ENCODE data around the gene FKBP5.

The FKBP5 gene

DNA sequence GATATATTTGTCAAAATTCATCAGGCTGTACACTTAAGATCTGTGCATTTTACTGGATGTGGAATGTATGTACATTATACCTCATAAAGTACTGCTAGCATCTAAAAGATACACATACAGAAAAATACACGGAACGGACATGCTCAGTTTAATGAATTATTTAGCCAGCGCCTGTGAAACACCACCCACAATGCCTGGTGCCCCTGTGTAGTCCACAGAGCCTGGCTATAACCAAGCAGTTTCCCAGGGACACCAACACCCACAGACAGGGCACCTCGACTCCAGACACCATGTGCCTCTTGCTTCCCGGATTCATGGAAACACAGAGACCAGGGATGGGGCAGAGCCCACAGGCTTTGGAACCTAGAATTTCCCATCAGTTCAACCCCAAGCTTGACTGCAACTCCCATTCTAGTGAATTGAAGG lies 30.7 kb upstream of the FKBP5 start:
- Mint-ChIP-seq H3K4me3 (no peak overlapping the region), H3K27me3 (no peaks in the 10 kb centered on the region), H3K27ac (ENCODE audit: low read depth) (no peak overlapping the region), H3K4me1 (peaks cover 61% of the 10 kb centered on the region), H3K36me3 (ENCODE audit: insufficient read depth) (no peaks in the 10 kb centered on the region), H3K9me3 (no peaks in the 10 kb centered on the region)
- DNase-seq (ENCODE audit: low spot score in 2 of 2), result no peak
- no peak for ATAC-seq (replicated peaks; ENCODE audit: extremely low read depth, poor library complexity, severe bottlenecking)

DNA sequence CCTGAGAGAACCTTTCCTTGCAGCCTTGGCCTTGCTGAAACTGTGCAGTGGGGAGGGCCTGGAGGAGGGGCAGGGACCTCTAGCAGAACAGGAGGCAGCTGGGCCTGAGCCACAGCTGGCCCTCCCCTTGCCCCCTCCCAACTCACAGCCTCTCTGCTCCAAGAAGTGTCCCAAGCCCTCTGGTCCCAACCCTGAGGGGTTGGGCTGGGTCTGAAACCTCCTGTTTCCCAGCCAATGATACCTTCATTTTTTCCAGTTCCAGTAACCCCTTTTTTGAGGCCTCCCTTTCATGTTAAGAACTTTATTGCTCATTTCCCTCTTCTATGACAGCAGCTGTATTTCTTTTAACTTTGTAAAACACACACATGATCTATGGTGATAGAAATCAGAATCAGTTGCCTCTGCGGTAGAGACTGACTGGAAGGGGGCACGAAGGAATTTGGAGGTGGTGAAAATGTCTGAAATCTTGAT lies 30.2 kb upstream of the FKBP5 start:
- ATAC-seq (replicated peaks; ENCODE audit: extremely low read depth, poor library complexity, severe bottlenecking) (no peak), DNase-seq (ENCODE audit: low spot score in 2 of 2) (no peak)
- Mint-ChIP-seq H3K27me3 (no peaks in the 10 kb centered on the region), H3K4me1 (peaks cover 57% of the 10 kb centered on the region), H3K9me3 (no peaks in the 10 kb centered on the region), H3K36me3 (ENCODE audit: insufficient read depth) (no peaks in the 10 kb centered on the region), H3K27ac (ENCODE audit: low read depth) (no peak overlapping the region), H3K4me3 (no peak overlapping the region)

DNA sequence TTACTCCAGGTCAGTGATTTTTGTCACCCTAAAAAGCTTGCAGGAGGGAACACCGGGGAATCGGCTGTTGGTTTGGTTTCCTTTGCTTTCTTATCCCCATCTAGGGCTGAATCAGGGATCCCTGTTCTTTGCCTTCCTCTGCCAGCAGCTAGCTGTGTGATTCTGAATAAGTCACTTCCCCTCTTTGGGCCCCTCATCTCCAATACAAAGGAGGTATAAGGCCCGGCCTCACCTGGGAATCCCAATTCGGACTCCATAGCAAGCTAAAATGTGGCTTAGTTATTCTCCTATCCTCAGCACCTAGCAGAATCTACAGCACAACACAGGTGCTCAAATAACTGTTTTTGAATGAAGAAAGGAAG lies 29.6 kb upstream of the FKBP5 start:
- ATAC-seq (replicated peaks; ENCODE audit: extremely low read depth, poor library complexity, severe bottlenecking) (no peak), DNase-seq (ENCODE audit: low spot score in 2 of 2) (no peak)
- H3K27ac Mint-ChIP-seq (ENCODE audit: low read depth), result no peak overlapping the region
- peaks cover 58% of the 10 kb centered on the region for H3K4me1 Mint-ChIP-seq
- H3K4me3 Mint-ChIP-seq, result no peak overlapping the region
- H3K36me3 Mint-ChIP-seq (ENCODE audit: insufficient read depth), result no peaks in the 10 kb centered on the region
- no peaks in the 10 kb centered on the region for H3K9me3 Mint-ChIP-seq
- no peaks in the 10 kb centered on the region for H3K27me3 Mint-ChIP-seq

DNA sequence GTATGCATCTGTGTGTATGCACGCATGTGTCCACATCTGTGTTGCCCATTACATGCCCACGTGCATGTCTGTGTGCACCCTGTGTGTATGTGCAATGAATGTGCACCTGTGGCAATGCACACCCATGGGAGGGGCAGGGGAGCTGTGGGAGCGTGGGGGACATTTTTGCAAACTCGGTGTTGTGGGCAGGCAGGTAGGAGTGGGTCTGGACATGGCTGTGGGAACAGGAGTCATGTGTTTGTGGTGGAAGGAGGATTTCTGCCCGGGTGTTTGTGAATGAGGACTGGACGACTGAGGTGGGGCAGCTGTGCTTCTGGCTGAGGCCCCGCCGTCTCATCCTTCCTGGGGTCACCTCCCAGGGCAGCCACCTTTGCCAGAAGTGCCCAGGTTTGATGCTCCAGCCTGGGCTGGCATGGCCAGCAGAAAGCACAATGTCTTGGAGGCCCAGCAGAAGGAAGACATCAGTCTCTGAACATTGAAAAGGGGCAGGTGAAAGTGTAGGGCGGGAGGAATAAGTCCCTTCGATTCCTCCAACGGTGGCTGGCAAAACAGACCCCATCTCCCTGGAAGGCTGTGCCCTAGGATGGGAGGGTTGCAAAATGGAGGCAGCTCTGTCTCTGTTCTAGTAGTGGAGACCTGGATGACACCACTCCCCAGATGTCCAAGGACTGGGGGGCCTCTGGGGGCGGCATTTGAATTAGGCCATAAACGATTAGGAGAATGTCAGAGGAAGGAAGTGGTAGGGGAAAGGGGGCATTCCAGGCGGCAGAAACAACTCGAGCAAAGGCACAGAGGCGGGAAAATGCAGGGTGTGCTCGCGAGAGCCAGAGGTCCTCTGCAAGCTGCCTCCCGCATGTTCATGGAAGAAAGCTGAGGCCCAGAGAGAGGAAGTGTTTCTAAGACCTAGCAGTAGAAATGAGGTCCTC lies 29.0 kb upstream of the FKBP5 start:
- H3K4me3 Mint-ChIP-seq, result no peak overlapping the region
- no peaks in the 10 kb centered on the region for H3K36me3 Mint-ChIP-seq (ENCODE audit: insufficient read depth)
- H3K9me3 Mint-ChIP-seq, result no peaks in the 10 kb centered on the region
- H3K27ac Mint-ChIP-seq (ENCODE audit: low read depth), result peak overlapping the region; percentile 24
- H3K27me3 Mint-ChIP-seq, result no peaks in the 10 kb centered on the region
- H3K4me1 Mint-ChIP-seq, result peaks cover 62% of the 10 kb centered on the region
- DNase-seq (ENCODE audit: low spot score in 2 of 2), result no peak
- no peak for ATAC-seq (replicated peaks; ENCODE audit: extremely low read depth, poor library complexity, severe bottlenecking)

DNA sequence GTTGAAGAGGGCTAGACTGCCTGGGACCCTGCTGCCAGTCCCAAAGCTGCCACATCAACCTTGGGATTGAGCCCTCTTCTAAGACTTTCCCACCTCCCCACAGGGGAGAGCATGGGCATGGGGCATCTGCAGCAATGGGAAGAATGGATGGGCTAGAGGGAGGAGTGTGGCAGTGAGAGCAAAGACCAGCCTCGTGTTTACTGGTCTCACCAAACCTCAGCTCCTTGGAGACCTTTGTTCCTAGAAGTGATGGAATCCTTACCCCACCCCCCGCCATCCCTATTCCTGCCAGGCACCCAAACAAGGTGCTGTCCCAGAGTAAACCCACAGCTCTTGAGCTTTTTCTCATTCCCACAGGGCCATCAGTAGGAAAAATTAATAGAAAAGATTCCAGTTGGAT lies 28.1 kb upstream of the FKBP5 start:
- DNase-seq (ENCODE audit: low spot score in 2 of 2) (no peak), ATAC-seq (replicated peaks; ENCODE audit: extremely low read depth, poor library complexity, severe bottlenecking) (no peak)
- Mint-ChIP-seq H3K4me1 (peaks cover 62% of the 10 kb centered on the region), H3K36me3 (ENCODE audit: insufficient read depth) (no peaks in the 10 kb centered on the region), H3K4me3 (no peak overlapping the region), H3K9me3 (no peaks in the 10 kb centered on the region), H3K27me3 (no peaks in the 10 kb centered on the region), H3K27ac (ENCODE audit: low read depth) (peak overlapping the region; percentile 29)

DNA sequence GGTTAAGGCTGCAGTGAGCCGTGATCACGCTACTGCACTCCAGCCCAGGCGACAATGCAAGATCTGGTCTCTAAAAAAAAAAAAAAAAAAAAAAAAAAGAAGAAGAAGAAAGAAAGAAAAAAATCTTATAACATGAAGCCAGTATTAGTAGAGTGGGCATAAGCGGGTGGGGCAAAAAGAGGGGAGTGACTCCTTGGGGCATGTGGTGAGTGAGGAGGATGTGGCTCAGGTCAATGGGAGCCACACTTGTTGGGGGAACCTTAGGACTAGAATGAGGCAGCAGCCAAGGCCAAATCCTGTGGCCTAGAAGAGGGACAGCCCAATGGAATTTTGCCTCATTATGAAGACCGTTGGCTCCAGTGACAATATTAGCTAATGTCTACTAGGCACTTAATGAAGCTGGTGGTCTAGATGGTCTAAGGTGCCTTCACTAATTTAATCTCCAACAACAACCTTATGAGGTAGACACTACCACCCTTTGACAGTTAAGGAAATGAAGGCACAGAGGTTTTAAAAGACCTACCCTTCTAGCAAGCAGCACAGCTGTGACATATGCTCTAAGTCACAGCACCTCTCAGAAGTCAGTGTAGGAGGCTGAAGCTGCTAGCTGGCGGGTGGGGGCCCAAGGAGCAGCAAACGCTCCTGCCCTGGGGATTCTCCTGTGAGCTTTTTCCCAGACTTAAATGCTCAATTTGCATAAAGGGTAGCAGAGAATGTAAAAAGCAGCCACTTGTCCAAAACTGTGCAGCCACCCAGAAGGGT lies 24.5 kb upstream of the FKBP5 start:
- Mint-ChIP-seq H3K36me3 (ENCODE audit: insufficient read depth) (no peaks in the 10 kb centered on the region), H3K4me1 (peaks cover 58% of the 10 kb centered on the region), H3K27ac (ENCODE audit: low read depth) (no peak overlapping the region), H3K4me3 (no peak overlapping the region), H3K9me3 (no peaks in the 10 kb centered on the region), H3K27me3 (no peaks in the 10 kb centered on the region)
- ATAC-seq (replicated peaks; ENCODE audit: extremely low read depth, poor library complexity, severe bottlenecking) (no peak), DNase-seq (ENCODE audit: low spot score in 2 of 2) (no peak)

DNA sequence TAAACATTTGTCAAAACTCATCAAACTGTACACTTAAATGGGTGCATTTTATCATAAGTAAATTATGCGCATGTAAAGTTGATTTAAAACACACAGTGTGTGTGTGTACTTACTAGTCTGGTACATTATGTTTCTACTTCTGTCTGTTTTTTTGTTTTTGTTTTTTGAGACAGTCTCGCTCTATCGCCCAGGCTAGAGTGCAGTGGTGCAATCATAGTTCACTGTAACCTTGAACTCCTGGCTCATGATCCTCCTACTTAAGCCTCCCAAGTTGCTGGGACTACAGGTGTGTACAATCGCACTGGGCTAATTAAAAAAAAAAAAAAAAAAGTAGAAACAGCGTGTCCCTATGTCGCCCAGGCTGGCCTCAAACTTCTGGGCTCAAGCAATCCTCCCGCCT lies 23.0 kb upstream of the FKBP5 start:
- Mint-ChIP-seq H3K4me1 (peaks cover 44% of the 10 kb centered on the region), H3K4me3 (no peak overlapping the region), H3K27me3 (no peaks in the 10 kb centered on the region), H3K27ac (ENCODE audit: low read depth) (no peak overlapping the region), H3K36me3 (ENCODE audit: insufficient read depth) (no peaks in the 10 kb centered on the region), H3K9me3 (no peaks in the 10 kb centered on the region)
- no peak for ATAC-seq (replicated peaks; ENCODE audit: extremely low read depth, poor library complexity, severe bottlenecking)
- no peak for DNase-seq (ENCODE audit: low spot score in 2 of 2)

DNA sequence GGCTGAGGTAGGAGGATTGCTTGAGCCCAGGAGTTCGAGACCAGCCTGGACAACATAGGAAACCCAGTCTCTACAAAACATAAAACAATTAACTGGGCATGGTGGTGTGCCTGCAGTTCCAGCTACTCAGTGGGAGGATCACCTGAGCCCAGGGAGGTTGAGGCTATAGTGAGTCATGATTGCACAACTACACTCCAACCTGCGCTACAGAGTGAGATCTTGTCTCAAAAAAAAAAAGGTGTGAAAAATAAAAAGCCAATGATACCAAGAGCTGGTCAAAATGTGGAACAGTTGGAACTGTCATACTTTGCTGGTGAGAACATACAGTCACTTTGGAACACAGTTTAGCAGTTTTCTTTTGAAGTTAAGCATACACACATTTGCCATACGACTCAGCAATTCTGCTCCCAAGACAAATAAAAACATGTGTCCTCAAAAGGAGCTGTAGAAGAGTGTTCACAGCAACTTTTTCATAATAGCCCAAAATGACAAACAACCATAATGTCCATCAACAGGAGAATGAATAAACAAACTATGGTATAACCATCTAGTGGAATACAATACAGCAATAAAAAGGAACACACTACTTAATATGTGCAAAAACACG lies 21.6 kb upstream of the FKBP5 start:
- DNase-seq (ENCODE audit: low spot score in 2 of 2) (no peak), ATAC-seq (replicated peaks; ENCODE audit: extremely low read depth, poor library complexity, severe bottlenecking) (peak; percentile 98)
- H3K27ac Mint-ChIP-seq (ENCODE audit: low read depth), result no peak overlapping the region
- H3K9me3 Mint-ChIP-seq, result no peaks in the 10 kb centered on the region
- H3K4me1 Mint-ChIP-seq, result peaks cover 30% of the 10 kb centered on the region
- no peak overlapping the region for H3K4me3 Mint-ChIP-seq
- no peaks in the 10 kb centered on the region for H3K36me3 Mint-ChIP-seq (ENCODE audit: insufficient read depth)
- no peaks in the 10 kb centered on the region for H3K27me3 Mint-ChIP-seq

DNA sequence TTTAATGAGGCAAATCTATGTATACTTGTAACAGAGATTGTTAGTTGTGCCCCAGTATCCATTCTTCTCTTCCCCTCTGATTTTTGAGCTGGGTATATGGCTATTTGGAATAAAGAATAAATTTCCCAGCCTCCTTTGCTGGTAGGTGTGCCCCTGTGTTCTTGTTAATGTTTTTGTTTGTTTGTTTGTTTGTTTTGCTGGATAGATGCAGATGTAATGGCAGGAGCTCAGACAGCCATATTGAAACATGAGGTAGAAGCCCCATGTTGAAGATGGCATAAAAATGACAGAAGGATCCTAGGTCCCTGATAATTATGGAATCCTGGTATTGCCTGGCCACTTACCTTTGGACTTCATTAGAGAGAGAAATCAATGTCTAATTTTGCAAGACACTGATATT lies 19.9 kb upstream of the FKBP5 start:
- no peak for ATAC-seq (replicated peaks; ENCODE audit: extremely low read depth, poor library complexity, severe bottlenecking)
- H3K9me3 Mint-ChIP-seq, result no peaks in the 10 kb centered on the region
- peaks cover 25% of the 10 kb centered on the region for H3K4me1 Mint-ChIP-seq
- no peak overlapping the region for H3K27ac Mint-ChIP-seq (ENCODE audit: low read depth)
- H3K36me3 Mint-ChIP-seq (ENCODE audit: insufficient read depth), result no peaks in the 10 kb centered on the region
- H3K27me3 Mint-ChIP-seq, result no peaks in the 10 kb centered on the region
- no peak for DNase-seq (ENCODE audit: low spot score in 2 of 2)
- H3K4me3 Mint-ChIP-seq, result no peak overlapping the region

DNA sequence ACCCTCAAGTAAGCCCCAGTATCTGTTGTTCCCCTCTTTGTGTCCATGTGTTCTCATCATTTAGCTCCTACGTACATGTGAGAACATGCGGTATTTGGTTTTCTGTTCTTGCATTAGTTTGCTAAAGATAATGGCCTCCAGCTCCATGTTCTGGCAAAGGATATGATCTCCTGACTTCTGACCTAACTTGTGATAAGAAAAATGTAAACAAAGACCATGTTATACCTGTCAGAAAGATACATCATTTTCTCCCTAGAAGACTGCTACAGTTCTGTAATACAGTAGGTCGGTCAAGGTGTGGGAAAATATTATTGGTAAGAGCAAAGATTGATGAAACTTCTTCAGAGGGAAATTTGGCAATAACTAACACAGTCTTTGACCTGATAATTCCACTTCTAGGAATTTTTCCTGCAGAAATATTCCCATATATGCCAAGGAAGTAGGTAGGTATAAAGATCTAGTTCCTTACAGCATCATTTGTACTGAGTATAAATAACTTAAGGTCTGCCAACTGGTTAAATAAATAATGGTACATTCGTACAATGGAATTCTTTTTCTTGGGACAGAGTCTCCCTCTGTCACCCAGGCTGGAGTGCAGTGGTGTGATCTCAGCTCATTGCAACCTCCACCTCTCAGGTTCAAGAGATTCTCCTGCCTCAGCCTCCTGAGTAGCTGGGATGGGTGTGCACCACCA lies 19.1 kb upstream of the FKBP5 start:
- ATAC-seq (replicated peaks; ENCODE audit: extremely low read depth, poor library complexity, severe bottlenecking), result no peak
- no peak overlapping the region for H3K27ac Mint-ChIP-seq (ENCODE audit: low read depth)
- no peaks in the 10 kb centered on the region for H3K27me3 Mint-ChIP-seq

DNA sequence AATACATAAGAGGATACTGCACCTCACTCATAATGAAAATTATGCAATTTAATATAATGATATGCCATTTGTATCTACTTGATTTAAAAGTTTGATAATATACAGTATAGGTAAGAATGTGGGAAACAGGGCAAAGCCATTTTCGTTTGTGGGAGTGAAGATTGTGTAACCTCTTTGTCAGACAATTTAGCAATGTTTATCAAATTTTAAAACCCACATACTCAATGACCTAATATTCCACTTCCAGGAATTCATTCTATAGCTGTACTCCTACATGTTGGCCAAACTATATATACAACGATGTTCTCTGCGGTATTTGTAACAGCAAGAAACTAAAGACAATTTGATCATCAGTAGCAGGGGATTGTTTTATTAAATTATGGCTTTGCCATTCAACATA lies 17.8 kb upstream of the FKBP5 start:
- DNase-seq (ENCODE audit: low spot score in 2 of 2), result no peak
- Mint-ChIP-seq H3K27me3 (no peaks in the 10 kb centered on the region), H3K36me3 (ENCODE audit: insufficient read depth) (no peaks in the 10 kb centered on the region), H3K4me1 (peaks cover 18% of the 10 kb centered on the region), H3K9me3 (no peaks in the 10 kb centered on the region), H3K4me3 (no peak overlapping the region), H3K27ac (ENCODE audit: low read depth) (no peak overlapping the region)
- ATAC-seq (replicated peaks; ENCODE audit: extremely low read depth, poor library complexity, severe bottlenecking), result no peak

More for the DNA sequence above, 19.1 kb upstream of the FKBP5 start:
- peaks cover 19% of the 10 kb centered on the region for H3K4me1 Mint-ChIP-seq
- no peak for DNase-seq (ENCODE audit: low spot score in 2 of 2)
- no peaks in the 10 kb centered on the region for H3K9me3 Mint-ChIP-seq
- H3K36me3 Mint-ChIP-seq (ENCODE audit: insufficient read depth), result no peaks in the 10 kb centered on the region
- no peak overlapping the region for H3K4me3 Mint-ChIP-seq

DNA sequence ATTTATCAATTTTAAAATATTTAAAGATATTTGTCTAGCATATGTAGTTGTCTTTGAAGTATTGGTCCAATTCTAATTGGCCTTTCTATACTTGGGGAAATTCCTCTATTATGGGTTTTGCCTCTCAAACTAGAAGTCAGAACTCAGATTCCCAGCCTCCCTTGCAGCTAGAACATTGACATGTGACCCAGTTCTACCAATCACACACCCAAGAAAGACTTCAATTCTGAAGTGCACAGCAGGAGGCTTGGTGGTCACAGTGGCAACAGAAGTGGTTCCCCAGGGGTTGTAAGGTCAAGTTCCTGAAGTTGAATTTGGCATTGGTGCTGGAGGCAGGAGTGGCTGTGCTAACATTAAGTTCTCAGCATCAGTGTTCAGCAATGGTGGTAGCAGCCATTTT lies 14.8 kb upstream of the FKBP5 start:
- Mint-ChIP-seq H3K36me3 (ENCODE audit: insufficient read depth) (no peaks in the 10 kb centered on the region), H3K9me3 (no peaks in the 10 kb centered on the region), H3K4me3 (no peak overlapping the region), H3K27me3 (no peaks in the 10 kb centered on the region), H3K27ac (ENCODE audit: low read depth) (no peak overlapping the region), H3K4me1 (peaks cover 2% of the 10 kb centered on the region)
- no peak for DNase-seq (ENCODE audit: low spot score in 2 of 2)
- no peak for ATAC-seq (replicated peaks; ENCODE audit: extremely low read depth, poor library complexity, severe bottlenecking)

Data from central memory CD8-positive, alpha-beta T cell (primary cell).